ENCODE measurements around the gene ADRM1. TPM values are rescaled to one million over a fixed set of nuclear protein-coding genes. Genes with fewer than 3 reads are reported as not detected.

The ADRM1 gene
- total RNA-seq, 1 experiment from 2014 or later, result 127 TPM

- Mint-ChIP-seq H3K4me3 (ENCODE audit: unreplicated experiment) (no peak overlapping the region), H3K36me3 (ENCODE audit: insufficient read depth, unreplicated experiment) (peaks cover 80% of the 10 kb centered on the region), H3K27ac (ENCODE audit: low read depth, unreplicated experiment) (no peak overlapping the region), H3K9me3 (ENCODE audit: unreplicated experiment) (no peaks in the 10 kb centered on the region), H3K4me1 (ENCODE audit: insufficient read depth, unreplicated experiment) (no peaks in the 10 kb centered on the region), H3K27me3 (ENCODE audit: insufficient read depth, unreplicated experiment) (no peaks in the 10 kb centered on the region)
- DNase-seq (ENCODE audit: unreplicated experiment), result no peak
- POLR2A ChIA-PET, result no interaction called here
- CTCF ChIA-PET, result interaction anchor here (0.6 to 1.0 kb wide), 2 partner anchors 9 to 34 kb away, joined by 3 read pairs; no protein-coding TSS in a partner anchor
- intact Hi-C loops (cut with micrococcal nuclease), result no loop called here
- no peak for TF ChIP-seq CTCF (IDR thresholded peaks at IDR 0.05; ENCODE audit: unreplicated experiment)
- no TSS peak for BruUV-seq (replicated peaks)
Observed at GRCh38 chr20:62334881-62335280, 32.1 kb downstream of the ADRM1 start.

- intact Hi-C loops (cut with micrococcal nuclease), result no loop called here
- POLR2A ChIA-PET, result no interaction called here
- peaks cover 80% of the 10 kb centered on the region for H3K36me3 Mint-ChIP-seq (ENCODE audit: insufficient read depth, unreplicated experiment)
- DNase-seq (ENCODE audit: unreplicated experiment), result no peak
- H3K4me3 Mint-ChIP-seq (ENCODE audit: unreplicated experiment), result no peak overlapping the region
- H3K9me3 Mint-ChIP-seq (ENCODE audit: unreplicated experiment), result no peaks in the 10 kb centered on the region
- H3K27ac Mint-ChIP-seq (ENCODE audit: low read depth, unreplicated experiment), result no peak overlapping the region
- H3K4me1 Mint-ChIP-seq (ENCODE audit: insufficient read depth, unreplicated experiment), result no peaks in the 10 kb centered on the region
- no peak for TF ChIP-seq CTCF (IDR thresholded peaks at IDR 0.05; ENCODE audit: unreplicated experiment)
- CTCF ChIA-PET, result no interaction called here
- no peaks in the 10 kb centered on the region for H3K27me3 Mint-ChIP-seq (ENCODE audit: insufficient read depth, unreplicated experiment)
- BruUV-seq (replicated peaks), result no TSS peak
Observed at GRCh38 chr20:62335532-62335931, 32.7 kb downstream of the ADRM1 start.

- no TSS peak for BruUV-seq (replicated peaks)
- Mint-ChIP-seq H3K27me3 (ENCODE audit: insufficient read depth, unreplicated experiment) (no peaks in the 10 kb centered on the region), H3K36me3 (ENCODE audit: insufficient read depth, unreplicated experiment) (peaks cover 80% of the 10 kb centered on the region), H3K27ac (ENCODE audit: low read depth, unreplicated experiment) (no peak overlapping the region), H3K4me1 (ENCODE audit: insufficient read depth, unreplicated experiment) (no peaks in the 10 kb centered on the region), H3K4me3 (ENCODE audit: unreplicated experiment) (no peak overlapping the region), H3K9me3 (ENCODE audit: unreplicated experiment) (no peaks in the 10 kb centered on the region)
- no peak for TF ChIP-seq CTCF (IDR thresholded peaks at IDR 0.05; ENCODE audit: unreplicated experiment)
- CTCF ChIA-PET, result interaction anchor here (0.6 kb wide), 1 partner anchor 133 kb away, joined by 3 read pairs; no protein-coding TSS in a partner anchor
- intact Hi-C loops (cut with micrococcal nuclease), result no loop called here
- DNase-seq (ENCODE audit: unreplicated experiment), result no peak
- POLR2A ChIA-PET, result interaction anchor here (0.6 kb wide), 3 partner anchors 31 to 49 kb away, joined by 3 read pairs; partner anchors contain the start of gene LAMA5
Observed at GRCh38 chr20:62336329-62336728, 33.5 kb downstream of the ADRM1 start.

- no peak overlapping the region for H3K4me3 Mint-ChIP-seq (ENCODE audit: unreplicated experiment)
- TF ChIP-seq CTCF (IDR thresholded peaks at IDR 0.05; ENCODE audit: unreplicated experiment), result no peak
- no TSS peak for BruUV-seq (replicated peaks)
- H3K36me3 Mint-ChIP-seq (ENCODE audit: insufficient read depth, unreplicated experiment), result peaks cover 80% of the 10 kb centered on the region
- H3K4me1 Mint-ChIP-seq (ENCODE audit: insufficient read depth, unreplicated experiment), result no peaks in the 10 kb centered on the region
- H3K27ac Mint-ChIP-seq (ENCODE audit: low read depth, unreplicated experiment), result no peak overlapping the region
- no peaks in the 10 kb centered on the region for H3K9me3 Mint-ChIP-seq (ENCODE audit: unreplicated experiment)
- intact Hi-C loops (cut with micrococcal nuclease), result no loop called here
- CTCF ChIA-PET, result interaction anchor here (0.6 to 1.4 kb wide), 2 partner anchors 46 to 133 kb away, joined by 3 to 4 read pairs; no protein-coding TSS in a partner anchor
- no peaks in the 10 kb centered on the region for H3K27me3 Mint-ChIP-seq (ENCODE audit: insufficient read depth, unreplicated experiment)
- POLR2A ChIA-PET, result interaction anchor here (0.6 kb wide), 3 partner anchors 30 to 49 kb away, joined by 3 read pairs; partner anchors contain the start of gene LAMA5
- no peak for DNase-seq (ENCODE audit: unreplicated experiment)
Observed at GRCh38 chr20:62336775-62337557, 34.2 kb downstream of the ADRM1 start.

All from MCF 10A (cell line).